HG02642 (cell line): ENCODE data around the gene CCND1.
A peak's percentile ranks its signal among the peaks of the same experiment; 100 is the strongest.

Source experiments
- ATAC-seq: cut with Tn5 transposase; IDR thresholded peaks from one replicate; pipeline ENCODE4 v1.9.1; 2021; ENCODE audit warnings: mild to moderate bottlenecking; ENCODE audit not compliant: unreplicated experiment, poor library complexity

Gene CCND1

DNA sequence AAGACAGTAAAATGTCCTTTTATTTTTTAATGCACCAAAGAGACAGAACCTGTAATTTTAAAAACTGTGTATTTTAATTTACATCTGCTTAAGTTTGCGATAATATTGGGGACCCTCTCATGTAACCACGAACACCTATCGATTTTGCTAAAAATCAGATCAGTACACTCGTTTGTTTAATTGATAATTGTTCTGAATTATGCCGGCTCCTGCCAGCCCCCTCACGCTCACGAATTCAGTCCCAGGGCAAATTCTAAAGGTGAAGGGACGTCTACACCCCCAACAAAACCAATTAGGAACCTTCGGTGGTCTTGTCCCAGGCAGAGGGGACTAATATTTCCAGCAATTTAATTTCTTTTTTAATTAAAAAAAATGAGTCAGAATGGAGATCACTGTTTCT lies 1.1 kb upstream of the CCND1 start:
- no peak for ATAC-seq

DNA sequence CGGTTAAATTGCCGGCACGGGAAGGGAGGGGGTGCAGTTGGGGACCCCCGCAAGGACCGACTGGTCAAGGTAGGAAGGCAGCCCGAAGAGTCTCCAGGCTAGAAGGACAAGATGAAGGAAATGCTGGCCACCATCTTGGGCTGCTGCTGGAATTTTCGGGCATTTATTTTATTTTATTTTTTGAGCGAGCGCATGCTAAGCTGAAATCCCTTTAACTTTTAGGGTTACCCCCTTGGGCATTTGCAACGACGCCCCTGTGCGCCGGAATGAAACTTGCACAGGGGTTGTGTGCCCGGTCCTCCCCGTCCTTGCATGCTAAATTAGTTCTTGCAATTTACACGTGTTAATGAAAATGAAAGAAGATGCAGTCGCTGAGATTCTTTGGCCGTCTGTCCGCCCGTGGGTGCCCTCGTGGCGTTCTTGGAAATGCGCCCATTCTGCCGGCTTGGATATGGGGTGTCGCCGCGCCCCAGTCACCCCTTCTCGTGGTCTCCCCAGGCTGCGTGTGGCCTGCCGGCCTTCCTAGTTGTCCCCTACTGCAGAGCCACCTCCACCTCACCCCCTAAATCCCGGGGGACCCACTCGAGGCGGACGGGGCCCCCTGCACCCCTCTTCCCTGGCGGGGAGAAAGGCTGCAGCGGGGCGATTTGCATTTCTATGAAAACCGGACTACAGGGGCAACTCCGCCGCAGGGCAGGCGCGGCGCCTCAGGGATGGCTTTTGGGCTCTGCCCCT lies 529 bp upstream of the CCND1 start:
- no peak for ATAC-seq

DNA sequence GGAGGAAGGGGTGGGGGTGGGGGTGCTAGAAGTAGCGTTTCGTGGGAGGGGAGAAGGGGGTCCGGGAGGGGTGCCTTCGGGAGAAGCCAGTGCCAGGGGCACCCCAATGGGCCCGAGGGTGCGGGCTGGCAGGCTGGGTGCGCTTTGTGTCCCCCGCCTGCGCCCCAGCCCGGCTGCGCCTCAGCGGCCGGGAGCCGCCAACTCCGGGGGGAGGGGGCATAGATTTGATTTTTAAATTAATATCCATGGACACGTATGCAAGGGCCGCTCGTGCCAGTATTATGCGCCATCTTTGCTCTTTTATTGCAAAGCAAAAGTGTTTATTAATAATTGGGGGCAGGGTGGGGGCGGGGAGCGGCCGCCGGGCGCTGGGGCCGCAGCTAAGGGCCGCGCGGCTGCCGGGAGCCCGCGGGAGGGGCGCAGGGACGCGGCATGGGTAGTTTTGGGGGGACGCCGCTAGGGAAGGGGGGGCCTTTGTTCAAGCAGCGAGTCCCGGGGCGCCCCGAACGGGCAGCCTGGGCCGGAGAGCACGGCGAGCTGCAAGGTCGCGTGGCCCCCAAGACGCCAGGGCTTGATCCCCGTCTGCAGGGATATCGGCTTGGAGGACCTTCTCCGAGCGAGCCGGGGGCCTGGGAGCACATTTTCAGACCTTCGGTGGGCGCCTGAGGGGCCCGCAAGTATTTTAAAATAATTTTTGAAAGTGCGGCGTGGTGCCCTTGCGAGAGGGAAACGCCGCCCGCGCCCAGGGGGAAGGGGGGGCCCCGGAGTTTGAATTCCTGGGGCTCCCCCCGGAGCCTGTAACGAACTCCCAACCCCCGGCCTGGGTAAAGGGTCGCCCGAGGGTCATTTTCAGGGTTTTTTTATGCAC lies 959 bp downstream of the CCND1 start:
- no peak for ATAC-seq

DNA sequence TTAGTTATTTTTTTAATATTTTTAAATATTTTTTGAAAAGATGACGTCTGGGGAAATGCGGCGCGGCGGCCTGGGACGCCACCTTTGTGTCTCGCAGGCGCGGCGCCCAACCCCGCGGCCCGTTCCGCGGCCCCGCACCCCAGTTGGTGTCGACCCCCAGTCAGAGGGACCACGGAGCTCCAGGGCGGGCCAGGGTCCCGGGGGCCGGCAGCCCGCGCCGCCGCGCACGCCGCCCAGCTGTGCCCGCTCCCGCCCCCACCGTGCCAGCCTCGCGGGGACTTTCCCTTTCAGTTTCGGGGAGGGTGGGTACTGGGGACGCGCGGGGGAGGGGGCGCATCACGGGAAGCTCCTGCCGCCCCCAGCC lies 1.6 kb downstream of the CCND1 start:
- no peak for ATAC-seq

DNA sequence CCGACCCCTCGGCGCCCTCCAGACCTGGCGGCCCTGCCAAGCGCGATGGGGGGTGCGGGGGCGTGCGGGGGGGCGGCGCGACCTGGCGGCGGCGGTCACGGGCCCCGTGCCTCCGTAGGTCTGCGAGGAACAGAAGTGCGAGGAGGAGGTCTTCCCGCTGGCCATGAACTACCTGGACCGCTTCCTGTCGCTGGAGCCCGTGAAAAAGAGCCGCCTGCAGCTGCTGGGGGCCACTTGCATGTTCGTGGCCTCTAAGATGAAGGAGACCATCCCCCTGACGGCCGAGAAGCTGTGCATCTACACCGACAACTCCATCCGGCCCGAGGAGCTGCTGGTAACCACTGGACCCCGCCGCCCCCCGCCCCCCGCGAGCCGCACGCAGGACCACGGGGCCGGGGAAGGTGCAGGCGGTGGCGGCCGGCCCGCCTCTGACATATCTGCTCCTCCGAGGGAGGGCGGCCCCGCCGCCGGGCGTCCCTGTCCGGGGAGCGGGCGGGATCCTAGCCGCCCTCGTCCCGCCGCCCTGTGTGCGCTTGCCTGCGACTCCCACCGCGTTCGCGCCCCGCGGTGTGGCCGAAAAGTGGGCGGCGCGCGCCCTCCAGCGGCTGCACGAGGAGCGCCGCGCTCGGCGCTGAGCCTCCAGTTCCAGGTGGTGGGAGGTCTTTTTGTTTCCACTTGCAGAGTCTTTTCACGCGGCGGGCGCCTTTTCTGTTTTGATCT lies 2.1 kb downstream of the CCND1 start:
- peak; percentile 56 for ATAC-seq

DNA sequence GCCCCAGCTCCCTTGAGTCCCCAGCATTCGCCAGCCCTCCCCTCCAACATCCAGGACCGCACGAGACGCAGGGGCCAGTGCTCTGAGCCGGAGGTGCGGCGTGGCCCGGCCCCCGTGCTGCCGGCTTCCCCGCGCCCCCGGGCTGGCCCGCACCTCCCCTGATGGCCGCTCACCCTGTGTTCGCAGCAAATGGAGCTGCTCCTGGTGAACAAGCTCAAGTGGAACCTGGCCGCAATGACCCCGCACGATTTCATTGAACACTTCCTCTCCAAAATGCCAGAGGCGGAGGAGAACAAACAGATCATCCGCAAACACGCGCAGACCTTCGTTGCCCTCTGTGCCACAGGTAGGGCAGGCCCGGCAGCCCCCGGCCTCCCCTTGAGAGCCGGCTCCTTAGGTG lies 2.7 kb downstream of the CCND1 start:
- no peak for ATAC-seq

DNA sequence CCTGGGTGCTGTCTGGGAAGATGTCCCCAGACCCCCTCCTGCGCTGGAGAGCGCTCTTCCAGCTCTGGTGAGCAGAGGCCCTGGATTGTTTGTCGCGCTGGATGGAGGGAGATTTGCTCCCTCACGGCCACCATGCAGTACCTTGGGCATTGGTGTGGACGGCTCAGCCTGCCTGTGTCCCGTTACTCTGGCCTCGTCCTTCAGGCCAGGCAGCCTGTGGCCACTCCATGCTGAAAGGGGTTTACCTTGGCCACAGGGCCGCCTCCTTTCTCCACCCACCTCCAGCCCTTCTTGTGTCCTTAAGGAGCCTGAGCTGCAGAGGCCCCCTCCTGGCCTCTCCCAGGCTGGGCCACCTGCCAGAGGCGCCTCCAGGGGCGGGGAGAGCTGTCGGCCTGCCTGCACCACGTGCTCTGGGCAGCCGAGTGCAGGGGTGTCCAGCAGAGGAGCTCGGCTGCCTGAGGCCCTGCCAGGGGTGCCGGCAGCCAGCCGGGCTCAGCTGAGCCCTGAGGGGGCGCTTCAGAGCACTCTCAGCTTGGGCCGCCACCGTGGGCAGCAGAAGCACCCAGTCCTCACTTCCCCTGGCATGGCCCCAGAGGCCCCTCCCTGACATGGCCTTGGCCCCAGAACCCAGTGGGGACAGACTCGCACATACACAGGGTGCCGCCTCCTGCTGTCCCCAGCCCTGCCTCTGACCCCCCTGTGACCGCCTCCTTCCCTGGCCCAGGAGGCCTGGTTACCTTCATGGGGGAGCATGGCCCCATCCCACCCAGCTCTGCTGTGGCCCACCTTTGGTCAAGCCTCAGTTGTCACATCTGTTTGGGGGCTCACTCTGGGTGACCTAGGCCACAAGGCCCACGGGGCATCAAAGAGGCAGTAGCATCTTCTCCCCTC lies 3.4 kb downstream of the CCND1 start:
- ATAC-seq, result no peak

DNA sequence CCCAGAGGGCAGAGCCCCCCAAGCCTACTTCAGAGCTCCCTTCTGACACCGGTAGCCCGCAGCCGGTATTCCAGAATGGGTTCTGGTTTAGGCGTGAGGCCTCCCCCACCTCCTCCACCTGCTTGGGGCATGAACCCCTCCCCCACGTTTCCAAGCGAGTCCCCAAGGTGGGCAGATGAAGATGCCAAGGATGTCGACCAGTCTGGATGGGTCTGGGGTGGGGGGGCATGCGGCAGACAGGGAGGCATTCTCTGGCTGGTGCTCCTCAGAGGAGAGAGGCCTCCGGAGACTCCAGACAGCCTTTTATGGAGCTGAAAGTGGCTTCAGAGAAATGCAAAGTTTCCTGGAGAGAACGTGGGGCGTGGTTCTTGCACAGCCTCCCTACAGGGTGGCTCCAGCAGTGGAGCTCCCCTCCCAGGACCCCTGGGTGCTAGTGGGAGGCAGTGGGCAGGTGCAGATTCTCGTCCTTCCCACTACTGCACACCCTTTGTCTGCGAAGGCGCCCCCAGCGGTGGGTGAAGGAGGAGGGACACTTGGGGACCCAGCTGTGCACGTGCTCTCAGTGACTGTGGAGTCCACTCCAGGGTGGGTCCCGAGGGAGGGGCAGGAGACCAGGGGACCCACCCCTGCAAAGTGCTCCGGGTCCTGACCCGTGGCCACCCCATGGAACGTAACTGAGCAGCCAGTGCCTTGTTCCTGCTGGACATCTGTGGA lies 4.2 kb downstream of the CCND1 start:
- ATAC-seq, result no peak

DNA sequence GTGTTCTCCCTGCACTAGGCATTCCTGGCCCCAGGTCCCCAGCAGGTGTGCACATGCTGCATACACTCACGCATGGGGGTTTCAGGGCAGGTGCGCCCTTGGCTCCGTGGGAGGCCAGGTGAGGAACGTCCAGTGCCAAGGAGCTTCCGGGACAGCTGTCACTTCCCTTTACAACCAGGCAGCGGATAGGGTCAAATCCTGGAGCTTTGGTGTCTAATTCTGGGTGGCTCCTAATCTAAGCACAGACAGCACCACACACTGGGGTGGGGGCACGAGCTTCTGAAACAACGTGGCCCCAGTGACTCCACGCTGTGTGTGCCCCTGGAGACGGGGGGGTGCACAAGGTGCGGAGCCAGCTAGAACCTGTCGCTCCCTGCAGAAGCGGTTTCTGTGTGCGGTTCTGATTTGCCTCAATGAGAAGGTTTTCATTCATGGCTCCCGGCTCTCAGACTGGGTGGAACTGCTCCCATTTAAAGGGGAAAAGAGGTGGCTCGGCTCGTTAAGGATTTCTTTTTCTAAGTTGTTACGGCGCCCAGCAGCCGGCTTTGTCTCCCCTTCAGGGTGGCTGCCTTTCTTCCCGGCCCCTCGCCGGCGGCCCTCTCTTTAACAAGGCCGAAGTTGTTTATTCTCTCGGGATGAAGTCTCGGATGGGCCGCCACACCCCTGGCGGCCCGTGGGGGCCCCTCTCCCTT lies 5.0 kb downstream of the CCND1 start:
- ATAC-seq, result no peak

DNA sequence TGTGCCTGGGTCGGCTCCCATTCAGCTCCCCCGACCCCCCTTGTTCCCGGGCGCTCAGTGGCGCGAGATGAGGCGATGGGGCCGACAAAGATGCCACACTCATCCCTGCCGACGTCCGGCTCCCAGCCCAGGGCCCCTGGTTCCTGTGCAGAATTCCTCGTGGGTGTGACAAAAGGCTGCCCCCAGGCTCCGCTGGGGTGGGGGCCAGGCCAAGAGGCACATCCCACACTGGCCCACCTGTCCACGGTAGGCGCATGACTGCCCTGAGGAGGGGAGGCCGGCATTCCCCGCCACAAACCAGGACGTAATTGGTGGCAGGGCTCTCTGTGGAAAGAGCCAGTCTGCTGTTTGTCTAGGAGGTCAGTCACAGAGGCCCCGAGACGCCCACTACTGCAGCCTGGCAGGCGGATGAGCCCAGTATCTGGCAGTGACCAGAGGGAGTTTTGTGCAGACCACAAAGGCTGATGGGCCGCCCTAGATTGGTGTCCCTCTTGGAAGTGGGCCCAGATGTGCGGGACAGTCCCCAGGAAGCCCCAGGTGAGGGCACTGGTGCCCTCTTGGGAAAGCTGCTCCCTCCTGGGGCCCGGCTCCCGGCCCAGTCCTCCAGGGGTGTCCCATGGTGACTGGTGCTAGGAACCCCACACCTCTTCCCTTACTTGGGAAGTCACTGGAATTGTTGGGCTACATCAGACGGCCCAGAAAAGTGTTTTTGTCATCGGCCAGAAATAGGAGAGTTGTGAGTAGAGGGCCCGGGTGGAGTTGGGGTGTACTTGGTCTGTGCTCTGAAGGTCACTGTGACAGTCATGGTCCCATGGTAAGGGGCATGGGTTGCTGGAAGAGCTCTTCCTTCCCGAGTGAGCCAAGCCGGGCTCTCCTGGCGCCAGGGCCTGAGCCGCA lies 5.8 kb downstream of the CCND1 start:
- ATAC-seq, result no peak

DNA sequence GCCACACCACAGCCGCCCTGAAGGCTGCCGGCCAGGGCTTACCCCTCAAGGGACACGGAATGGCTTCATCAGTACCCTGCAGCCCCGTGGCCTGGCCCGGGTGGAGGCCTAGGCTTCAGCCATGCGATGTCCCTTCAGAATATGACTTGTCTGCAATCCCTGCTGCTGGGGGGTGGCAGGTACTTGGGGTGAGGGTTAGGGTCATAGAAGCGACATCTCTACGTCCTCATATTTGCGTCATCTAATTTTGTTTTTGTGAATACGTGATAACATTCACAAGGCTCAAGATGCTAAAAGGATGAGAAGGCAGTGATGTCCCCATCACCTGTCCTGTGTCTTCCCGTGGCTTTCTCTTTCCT lies 6.4 kb downstream of the CCND1 start:
- no peak for ATAC-seq

DNA sequence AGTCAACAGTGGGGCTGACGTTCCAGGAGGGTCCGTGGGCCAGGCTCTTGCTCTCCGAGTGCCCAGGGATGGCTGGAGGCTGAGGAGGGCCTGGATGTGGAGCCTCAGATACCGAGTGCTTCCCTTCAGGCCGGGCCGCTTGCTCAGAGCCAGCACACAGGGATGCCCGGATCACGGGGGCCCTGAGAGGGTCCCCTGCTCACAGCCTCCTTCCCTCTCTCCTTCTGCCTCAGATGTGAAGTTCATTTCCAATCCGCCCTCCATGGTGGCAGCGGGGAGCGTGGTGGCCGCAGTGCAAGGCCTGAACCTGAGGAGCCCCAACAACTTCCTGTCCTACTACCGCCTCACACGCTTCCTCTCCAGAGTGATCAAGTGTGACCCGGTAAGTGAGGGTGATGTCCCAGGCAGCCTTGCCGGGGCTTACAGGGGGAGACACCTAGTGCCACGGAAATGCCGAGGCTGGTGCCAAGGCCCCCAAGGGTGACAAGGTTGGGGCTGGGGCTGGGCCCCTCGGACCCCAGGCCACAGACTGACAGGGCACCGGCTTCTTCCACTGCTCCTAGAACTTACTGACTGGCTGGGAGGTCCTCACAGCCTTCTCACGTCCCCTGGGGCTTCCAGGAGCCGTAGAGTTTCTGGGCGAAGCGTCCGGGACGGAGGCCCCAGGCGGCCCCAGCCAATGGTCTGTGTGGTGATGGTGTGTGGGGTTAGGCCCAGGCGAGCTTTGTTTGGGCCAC lies 7.0 kb downstream of the CCND1 start:
- ATAC-seq, result no peak

DNA sequence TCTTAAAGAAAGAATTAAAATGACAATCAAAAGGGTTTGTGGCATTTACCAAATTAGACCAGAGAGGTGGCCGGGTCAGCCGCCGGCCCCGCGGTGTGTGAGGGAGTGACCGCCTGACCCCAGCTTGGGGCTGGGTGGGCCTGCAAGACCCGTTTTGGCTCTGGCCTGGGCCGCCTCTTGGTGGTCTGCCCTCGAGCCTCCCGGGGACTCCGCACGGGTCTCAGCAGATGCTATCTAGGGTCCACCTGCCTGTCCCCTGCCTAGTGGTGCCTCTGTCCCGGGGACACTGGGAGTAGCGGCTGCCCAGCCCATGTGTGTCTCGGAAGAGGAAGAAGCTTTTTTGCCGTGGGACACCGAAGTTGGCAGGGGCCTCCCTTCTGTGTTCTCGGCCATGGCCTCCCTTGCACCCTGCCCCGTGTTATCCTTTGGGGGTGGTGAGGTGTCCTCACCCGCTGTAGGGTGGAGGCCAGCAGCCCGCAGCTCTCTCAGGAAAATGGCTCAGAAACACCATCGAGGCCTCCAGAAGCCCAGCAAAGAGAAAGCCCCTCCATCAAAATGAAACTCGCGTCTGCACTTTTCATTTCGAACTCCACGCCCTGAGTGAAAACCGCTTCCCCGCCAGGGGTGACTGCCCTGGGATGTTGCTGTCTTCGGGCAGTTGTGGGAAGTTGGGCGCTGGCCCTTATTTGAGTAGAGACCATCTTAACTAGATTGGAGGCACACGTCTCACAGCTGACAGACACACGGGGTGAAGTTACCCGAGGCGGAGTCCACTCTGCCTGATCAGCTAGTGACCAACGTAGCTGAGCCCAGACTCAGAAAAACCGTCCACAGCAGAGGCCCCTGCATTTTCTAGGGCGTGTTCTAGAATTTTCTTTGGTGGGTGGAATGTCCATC lies 8.0 kb downstream of the CCND1 start:
- no peak for ATAC-seq

DNA sequence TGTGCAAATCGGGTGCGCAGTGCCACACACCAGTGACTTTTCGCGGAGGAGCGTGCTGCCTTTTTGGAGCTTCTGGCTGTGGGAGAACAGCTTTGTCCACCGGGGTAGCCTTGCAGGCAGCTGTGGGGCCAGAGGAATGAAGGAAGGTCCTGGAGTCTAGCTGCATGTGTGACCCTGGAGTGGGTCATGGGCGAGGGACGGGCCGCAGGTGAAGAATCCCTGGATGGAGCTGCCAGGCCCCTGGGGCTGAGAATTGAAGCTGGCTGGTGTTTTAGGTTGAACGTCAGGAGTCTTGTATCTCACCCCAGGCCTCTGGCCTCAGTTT lies 8.6 kb downstream of the CCND1 start:
- ATAC-seq, result no peak

DNA sequence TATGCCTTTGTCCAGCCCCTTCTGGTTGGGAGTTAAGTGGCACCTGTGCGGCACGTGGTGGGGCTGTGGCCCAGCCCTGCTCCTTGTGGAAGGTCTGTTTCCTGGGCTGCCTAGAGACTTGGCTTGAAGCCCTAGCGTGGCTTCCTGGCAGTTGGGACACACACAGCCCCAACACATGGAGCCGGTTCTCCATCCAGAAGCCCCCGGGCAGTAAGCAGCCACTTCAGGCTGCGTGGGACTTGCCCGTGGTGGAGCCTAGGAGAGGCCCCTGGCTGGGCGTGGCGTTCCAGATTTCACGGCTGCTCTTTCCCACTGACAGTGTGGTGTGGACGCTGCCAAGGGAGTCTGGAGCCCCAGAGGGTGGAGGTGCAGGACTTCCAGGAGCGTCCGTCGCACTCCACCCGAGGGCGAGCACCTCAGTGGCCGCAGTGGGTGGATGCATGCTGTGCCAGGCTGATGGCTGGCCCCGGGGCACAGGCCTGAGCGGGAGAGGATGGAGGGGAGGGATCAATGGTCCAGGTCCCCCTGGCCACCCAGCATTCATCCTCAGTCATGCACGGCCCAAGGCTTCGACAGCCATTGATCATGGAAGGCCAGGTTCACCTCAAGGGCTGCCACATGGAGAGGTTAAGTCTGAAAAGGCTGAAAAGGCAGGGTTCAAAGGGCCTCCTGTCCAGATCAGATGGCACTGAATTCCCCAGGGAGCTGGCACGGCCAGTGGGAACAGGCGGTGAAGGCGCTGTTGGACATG lies 9.3 kb downstream of the CCND1 start:
- no peak for ATAC-seq

DNA sequence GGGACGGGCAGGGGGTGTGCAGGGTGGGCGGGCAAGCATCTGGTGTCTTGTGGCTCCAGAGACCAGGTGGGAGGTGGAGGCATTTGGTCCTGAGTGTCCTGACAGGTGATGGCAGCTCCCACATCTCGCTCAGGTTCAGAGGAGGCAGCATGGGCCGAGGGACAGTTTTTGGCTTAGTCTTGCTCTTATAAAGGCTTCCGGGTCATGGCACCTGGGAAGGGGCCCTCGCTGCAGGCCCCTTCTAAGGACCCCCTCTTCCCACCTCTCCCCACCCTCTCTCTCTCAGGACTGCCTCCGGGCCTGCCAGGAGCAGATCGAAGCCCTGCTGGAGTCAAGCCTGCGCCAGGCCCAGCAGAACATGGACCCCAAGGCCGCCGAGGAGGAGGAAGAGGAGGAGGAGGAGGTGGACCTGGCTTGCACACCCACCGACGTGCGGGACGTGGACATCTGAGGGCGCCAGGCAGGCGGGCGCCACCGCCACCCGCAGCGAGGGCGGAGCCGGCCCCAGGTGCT lies 9.9 kb downstream of the CCND1 start:
- no peak for ATAC-seq
